GM12878 (cell line): Measurements from ENCODE around the gene SFT2D3. TPM values are rescaled to one million over a fixed set of nuclear protein-coding genes. Genes with fewer than 3 reads are reported as not detected.

Experiments used
- ATAC-seq: fragments of 200-7000 bp; cut with Tn5 transposase; 3 replicates; pipeline ENCODE4 v1.9.1; 2020; ENCODE audit warnings: mild to moderate bottlenecking, moderate library complexity
- BruUV-seq: library from RNA; stranded (reverse); fragments of 400-500 nt; replicated peaks from 2 replicates; lab custom pipeline; 2021; lab: Mats Ljungman, UMichigan
- CTCF ChIA-PET: fragments of 300-600 bp; sonication (Branson Sonifier 250); formaldehyde crosslinking; extraction: SDS; loops from one replicate; lab custom pipeline; 2021; ENCODE audit warnings: inconsistent platforms; lab: Yijun Ruan, JAX
- POLR2A ChIA-PET: fragments of 350-600 bp; formaldehyde crosslinking; extraction: SDS; loops from one replicate; lab custom pipeline; 2021; ENCODE audit warnings: inconsistent platforms; lab: Charles Lee
- RAD21 ChIA-PET: fragments of 300-600 bp; sonication (Branson Sonifier 250); formaldehyde crosslinking; loops from one replicate; lab custom pipeline; 2023; ENCODE audit warnings: antibody characterized with exemption; ENCODE audit not compliant: unreplicated experiment; lab: Charles Lee
- SMC1A ChIA-PET: fragments of 300-600 bp; sonication (Branson Sonifier 250); formaldehyde crosslinking; loops from one replicate; lab custom pipeline; 2023; ENCODE audit not compliant: unreplicated experiment, uncharacterized antibody; lab: Charles Lee
- DNase-seq: peaks from one replicate; pipeline ENCODE4 v3.0.0-alpha.2; 2011; ENCODE audit warnings: low read depth, low spot score
- FAIRE-seq: peaks from 3 replicates; lab custom pipeline; 2011; peaks lifted over from hg19 to GRCh38; lab: Jason Lieb, UNC
- H2AFZ ChIP-seq: 2 replicates; pipeline ENCODE4 v1.6.0; 2011; ENCODE audit warnings: low read depth, low read length, control low read depth; ENCODE audit not compliant: control insufficient read depth
- H3K27ac ChIP-seq: 2 replicates; pipeline ENCODE4 v1.5.1; 2011; ENCODE audit warnings: control low read depth; ENCODE audit not compliant: control insufficient read depth, insufficient read depth
- H3K27me3 ChIP-seq, 2 experiments: replicated peaks in 1 of 2; 2 replicates each; pipeline versions ENCODE4 v1.6.0 to v1.6.1; 2011; ENCODE audit warnings: low read length in 1 of 2; ENCODE audit not compliant: control insufficient read depth in 2 of 2, insufficient read depth in 2 of 2
- H3K36me3 ChIP-seq, 2 experiments: 2 replicates each; pipeline ENCODE4 v1.5.1; 2011; ENCODE audit warnings: low read length in 1 of 2; ENCODE audit not compliant: control insufficient read depth in 2 of 2, insufficient read depth in 2 of 2
- H3K4me1 ChIP-seq: 2 replicates; pipeline ENCODE4 v1.6.1; 2011; ENCODE audit warnings: mild to moderate bottlenecking, low read length, moderate library complexity, mixed read lengths; ENCODE audit not compliant: control insufficient read depth, insufficient read depth
- H3K4me2 ChIP-seq: 2 replicates; pipeline ENCODE4 v1.6.0; 2011; ENCODE audit warnings: control low read depth; ENCODE audit not compliant: control insufficient read depth, insufficient read depth
- H3K4me3 ChIP-seq: fragments of 200-600 bp; sonication (generic); 2 replicates; pipeline ENCODE4 v1.5.1; 2016
- H3K79me2 ChIP-seq: 2 replicates; pipeline ENCODE4 v1.6.0; 2011; ENCODE audit warnings: low read length; ENCODE audit not compliant: control insufficient read depth, insufficient read depth
- H3K9ac ChIP-seq: 2 replicates; pipeline ENCODE4 v1.8.0; 2011; ENCODE audit warnings: low read length, control low read depth, mixed read lengths; ENCODE audit not compliant: control insufficient read depth, insufficient read depth
- H3K9me3 ChIP-seq: replicated peaks from 3 replicates; pipeline ENCODE4 v1.5.1; 2011; ENCODE audit warnings: mild to moderate bottlenecking, low read length; ENCODE audit not compliant: control insufficient read depth, insufficient read depth
- H4K20me1 ChIP-seq: 2 replicates; pipeline ENCODE4 v1.6.0; 2011; ENCODE audit not compliant: control insufficient read depth, insufficient read depth
- CBX3 ChIP-seq: fragments of 200-600 bp; sonication (generic); IDR thresholded peaks from 2 replicates; pipeline ENCODE4 v1.6.1; 2016; ENCODE audit warnings: low read depth, borderline replicate concordance
- CBX5 ChIP-seq: sonication (generic); IDR thresholded peaks from 2 replicates; pipeline ENCODE4 v1.6.1; 2016; ENCODE audit warnings: low read depth, moderate library complexity, mild to moderate bottlenecking, inconsistent platforms
- CHD4 ChIP-seq: fragments of 200-600 bp; sonication (generic); IDR thresholded peaks from 2 replicates; pipeline ENCODE4 v1.6.1; 2016; ENCODE audit warnings: mild to moderate bottlenecking
- CREM ChIP-seq: IDR thresholded peaks from 2 replicates; pipeline ENCODE4 v1.6.1; 2014; ENCODE audit warnings: antibody characterized with exemption, low read depth
- FOS ChIP-seq: IDR thresholded peaks from 3 replicates; pipeline ENCODE4 v1.6.1; 2011; ENCODE audit warnings: borderline replicate concordance; ENCODE audit not compliant: insufficient read length; ENCODE audit errors: extremely low read depth
- FOXK2 ChIP-seq: fragments of 450-650 bp; IDR thresholded peaks from 2 replicates; pipeline ENCODE4 v1.6.1; 2017; ENCODE audit warnings: mild to moderate bottlenecking, moderate library complexity
- KAT2A ChIP-seq: conservative IDR thresholded peaks from 2 replicates; pipeline ENCODE4 v1.6.1; 2011; ENCODE audit warnings: low read depth, low read length; ENCODE audit not compliant: control insufficient read depth
- LARP7 ChIP-seq: fragments of 450-650 bp; IDR thresholded peaks from 2 replicates; pipeline ENCODE4 v1.6.1; 2017; ENCODE audit warnings: mild to moderate bottlenecking
- MTA3 ChIP-seq: IDR thresholded peaks from 2 replicates; pipeline ENCODE4 v1.6.1; 2012; ENCODE audit warnings: low read length, inconsistent platforms, borderline replicate concordance
- MYC ChIP-seq: IDR thresholded peaks from 2 replicates; pipeline ENCODE4 v1.6.1; 2011; ENCODE audit warnings: mild to moderate bottlenecking, low read length, moderate library complexity, inconsistent platforms; ENCODE audit not compliant: insufficient read depth, insufficient replicate concordance, insufficient read length, severe bottlenecking
- NBN ChIP-seq: fragments of 450-650 bp; IDR thresholded peaks from 2 replicates; pipeline ENCODE4 v1.6.1; 2016
- RELB ChIP-seq: fragments of 450-650 bp; IDR thresholded peaks from 2 replicates; pipeline ENCODE4 v1.6.1; 2017; ENCODE audit warnings: low read depth, mild to moderate bottlenecking, moderate library complexity
- SMAD1 ChIP-seq: fragments of 450-650 bp; IDR thresholded peaks from 2 replicates; pipeline ENCODE4 v1.6.1; 2018; ENCODE audit warnings: mild to moderate bottlenecking, low read depth; ENCODE audit not compliant: partially characterized antibody
- SMAD5 ChIP-seq: IDR thresholded peaks from 2 replicates; pipeline ENCODE4 v1.6.1; 2016; ENCODE audit warnings: antibody characterized with exemption, low read depth
- STAT3 ChIP-seq: IDR thresholded peaks from 2 replicates; pipeline ENCODE4 v1.6.1; 2011; ENCODE audit warnings: low read depth, low read length, improper control_type of control experiment
- TARDBP ChIP-seq: IDR thresholded peaks from 2 replicates; pipeline ENCODE4 v1.6.1; 2016; ENCODE audit warnings: borderline replicate concordance
- ZNF217 ChIP-seq: fragments of 450-650 bp; IDR thresholded peaks from 2 replicates; pipeline ENCODE4 v1.6.1; 2017; ENCODE audit warnings: antibody characterized with exemption, mild to moderate bottlenecking
- ZSCAN29 ChIP-seq: fragments of 450-650 bp; IDR thresholded peaks from 2 replicates; pipeline ENCODE4 v1.6.1; 2017; ENCODE audit warnings: mild to moderate bottlenecking, moderate library complexity
- ZZZ3 ChIP-seq: IDR thresholded peaks from 2 replicates; pipeline ENCODE4 v1.6.1; 2011; ENCODE audit warnings: low read depth; ENCODE audit not compliant: control insufficient read depth, insufficient read length
- WGBS: methylation state at CpG from one replicate; pipeline ENCODE4 v1.1.6; 2016; ENCODE audit warnings: low lambda C conversion rate; ENCODE audit not compliant: insufficient replicate concordance, insufficient coverage; ENCODE audit errors: missing lambda C conversion rate; 5-methylcytosine and 5-hydroxymethylcytosine counted together
- in situ Hi-C: fragments of 300-500 bp; cut with MboI; formaldehyde crosslinking; loops from 9 replicates; pipeline ENCODE4 v1.14.3; 2018; ENCODE audit warnings: mixed read lengths
- intact Hi-C: fragments of 100-400 bp; cut with micrococcal nuclease; formaldehyde crosslinking; loops from one replicate; pipeline ENCODE4 v1.14.2; 2022; ENCODE audit not compliant: unreplicated experiment
- polyA plus RNA-seq, 11 experiments: library from polyadenylated mRNA; depleted of rRNA in 4 of 11; unstranded in 6 of 11; stranded (reverse) in 5 of 11; fragments of >200 nt; fragmentation: Nextera tagmentation in 4 of 11; fragmentation: Illumina TruSeq in 1 of 11; extraction: Ambion mirVana in 4 of 11; extraction: Trizol in 1 of 11; gene quantifications; 1 replicate in 1 of 11; 2 replicates in 10 of 11; pipeline versions ENCODE4 v1.2.1 to v1.2.3, GENCODE V29; 2011 to 2016; ENCODE audit warnings: inconsistent platforms in 2 of 11, missing spikeins in 2 of 11, low read depth in 1 of 11
- total RNA-seq, 4 experiments: library from RNA; depleted of rRNA in 3 of 4; stranded (reverse); fragments of >200 nt in 3 of 4; fragmentation: Illumina TruSeq in 1 of 4; extraction: Trizol in 1 of 4; gene quantifications; 2 replicates each; pipeline versions ENCODE4 v1.2.1 to v1.2.3, GENCODE V29; 2013 to 2021

Gene SFT2D3
- total and polyA plus RNA-seq, 10 of the 15 experiments (the other 5 are each of a cell fraction or from before 2014, with no cell fraction given) = 4.2 to 8.4 (median 6.6) TPM; not detected in 4

- no peak for TF ChIP-seq SMAD1
- no peak for TF ChIP-seq CBX5
- TF ChIP-seq TARDBP = no peak
These were observed 20.7 kb downstream of the SFT2D3 start (continued) for GRCh38 chr2:127721978-127722355.

- ChIA-PET CTCF (no interaction called here), SMC1A (no interaction called here), RAD21 (no interaction called here), POLR2A (interaction anchor here (0.6 kb wide), 1 partner anchor 72 kb away, joined by 3 read pairs; no protein-coding TSS in a partner anchor)
- Histone ChIP-seq H3K27ac (no peak overlapping the region), H3K4me2 (no peak overlapping the region), H3K79me2 (no peaks in the 10 kb centered on the region), H3K4me3 (no peak overlapping the region), H3K36me3 (peaks cover 8 to 26% of the 10 kb centered on the region in 2 experiments), H3K9ac (no peak overlapping the region), H3K27me3 (no peaks in the 10 kb centered on the region), H3K9me3 (no peaks in the 10 kb centered on the region), H2AFZ (no peak overlapping the region), H4K20me1 (no peaks in the 10 kb centered on the region), H3K4me1 (no peaks in the 10 kb centered on the region)
- intact Hi-C loops = no loop called here
- no peak for FAIRE-seq
- TF ChIP-seq MYC = no peak
- TF ChIP-seq FOS = no peak
- TF ChIP-seq CHD4 = no peak
- TF ChIP-seq CBX3 = no peak
- TF ChIP-seq FOXK2 = no peak
- TF ChIP-seq LARP7 = no peak
- no peak for TF ChIP-seq ZNF217
- TF ChIP-seq MTA3 = no peak
- TF ChIP-seq ZZZ3 = no peak
- TF ChIP-seq RELB = no peak
- TF ChIP-seq NBN = no peak
- no peak for TF ChIP-seq STAT3
- no peak for TF ChIP-seq ZSCAN29
- TF ChIP-seq SMAD5 = no peak
- no peak for TF ChIP-seq SMAD1
- no peak for TF ChIP-seq CREM
- no peak for TF ChIP-seq KAT2A
- no peak for DNase-seq
- BruUV-seq = no TSS peak
- in situ Hi-C loops = no loop called here
- no peak for ATAC-seq
- WGBS = 97% methylated on average over 3 of the region's 3 CpGs
These were observed 21.5 kb downstream of the SFT2D3 start for GRCh38 chr2:127722807-127723206.
